Type B pancreatic cell (in vitro differentiated cells): ENCODE results near the gene METRN. TPM values are rescaled to one million over a fixed set of nuclear protein-coding genes. Genes with fewer than 3 reads are reported as not detected.

Source experiments
- DNase-seq: peaks from one replicate; pipeline ENCODE4 v3.0.0; 2021; ENCODE audit warnings: mixed read lengths; ENCODE audit not compliant: unreplicated experiment; ENCODE audit errors: extremely low spot score
- H3K27ac Mint-ChIP-seq: 2 replicates; pipeline ENCODE4 v1.8.0; 2021; ENCODE audit warnings: mild to moderate bottlenecking, mixed read lengths
- H3K27me3 Mint-ChIP-seq: 2 replicates; pipeline ENCODE4 v1.8.0; 2021; ENCODE audit warnings: mixed read lengths
- H3K36me3 Mint-ChIP-seq: 2 replicates; pipeline ENCODE4 v1.8.0; 2021; ENCODE audit warnings: mixed read lengths
- H3K4me1 Mint-ChIP-seq: one replicate; pipeline ENCODE4 v1.8.0; 2021; ENCODE audit warnings: mixed read lengths; ENCODE audit not compliant: unreplicated experiment
- H3K4me3 Mint-ChIP-seq: 2 replicates; pipeline ENCODE4 v1.8.0; 2021; ENCODE audit warnings: mild to moderate bottlenecking, mixed read lengths
- H3K9me3 Mint-ChIP-seq: 2 replicates; pipeline ENCODE4 v1.8.0; 2021; ENCODE audit warnings: mixed read lengths
- CTCF ChIP-seq: fragments of 200-600 bp; sonication (generic); conservative IDR thresholded peaks from 2 replicates; pipeline ENCODE4 v1.5.0; 2021; ENCODE audit warnings: antibody characterized with exemption, mild to moderate bottlenecking
- total RNA-seq: library from RNA; stranded (reverse); gene quantifications from 2 replicates; pipeline ENCODE4 v1.2.1, GENCODE V29; 2021; ENCODE audit warnings: low replicate concordance

The METRN gene
- total RNA-seq, 1 donor from 2014 or later, result 97.1 TPM

DNA sequence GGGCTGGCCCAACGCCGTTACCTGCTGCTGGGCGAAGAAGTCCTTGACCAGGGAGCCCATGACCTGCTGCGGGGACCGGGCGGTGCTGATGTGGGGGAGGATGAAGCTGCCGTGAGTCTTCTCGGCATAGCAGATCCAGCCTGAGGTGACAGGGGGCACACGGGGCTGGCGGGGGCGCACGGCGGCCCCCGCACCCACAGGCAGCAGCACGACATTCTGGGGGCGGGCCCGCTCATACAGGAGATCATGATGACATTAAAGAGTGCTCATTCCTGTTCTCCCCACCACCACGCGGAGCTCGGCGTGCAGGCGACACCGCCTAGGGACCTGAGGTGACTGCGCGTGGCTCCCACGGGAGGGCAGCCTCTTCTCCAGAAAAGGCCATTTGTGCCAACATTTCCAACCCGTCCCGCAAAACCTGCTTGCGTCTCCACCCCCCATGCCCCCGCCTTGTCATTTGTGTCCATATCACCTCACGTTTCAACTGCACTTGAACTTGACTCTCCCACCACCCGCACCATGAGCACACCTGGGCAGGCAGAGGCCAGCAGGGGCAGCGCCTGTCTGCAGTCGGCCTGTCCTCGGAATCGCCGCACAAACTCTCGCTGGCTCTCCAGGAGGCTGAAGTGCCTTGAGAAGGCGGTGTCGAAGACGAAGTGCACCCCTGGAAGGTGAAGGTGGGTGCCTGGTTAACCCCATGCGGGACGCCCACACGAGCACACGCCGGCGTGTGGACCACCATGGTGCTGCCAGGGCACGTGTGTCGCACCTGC is 19.5 kb downstream of the METRN start:
- DNase-seq, result no peak
- Mint-ChIP-seq H3K4me1 (peaks cover 4% of the 10 kb centered on the region), H3K9me3 (no peaks in the 10 kb centered on the region), H3K36me3 (no peaks in the 10 kb centered on the region), H3K4me3 (no peak overlapping the region), H3K27ac (no peak overlapping the region), H3K27me3 (no peaks in the 10 kb centered on the region)
- no peak for TF ChIP-seq CTCF

GRCh38 chr16:734981-735881 is 20.3 kb downstream of the METRN start:
- DNase-seq, result no peak
- H3K27me3 Mint-ChIP-seq, result no peaks in the 10 kb centered on the region
- H3K9me3 Mint-ChIP-seq, result no peaks in the 10 kb centered on the region
- no peak overlapping the region for H3K4me3 Mint-ChIP-seq
- peaks cover 7% of the 10 kb centered on the region for H3K4me1 Mint-ChIP-seq
- no peak overlapping the region for H3K27ac Mint-ChIP-seq
- no peaks in the 10 kb centered on the region for H3K36me3 Mint-ChIP-seq
- TF ChIP-seq CTCF, result no peak

GRCh38 chr16:735982-736453 is 21.1 kb downstream of the METRN start:
- TF ChIP-seq CTCF, result no peak
- Mint-ChIP-seq H3K9me3 (no peaks in the 10 kb centered on the region), H3K27ac (no peak overlapping the region), H3K4me3 (no peak overlapping the region), H3K27me3 (no peaks in the 10 kb centered on the region), H3K36me3 (no peaks in the 10 kb centered on the region), H3K4me1 (peaks cover 7% of the 10 kb centered on the region)
- DNase-seq, result no peak

- H3K36me3 Mint-ChIP-seq, result no peaks in the 10 kb centered on the region
- peaks cover 7% of the 10 kb centered on the region for H3K4me1 Mint-ChIP-seq
- no peak overlapping the region for H3K4me3 Mint-ChIP-seq
- no peak overlapping the region for H3K27ac Mint-ChIP-seq
- H3K27me3 Mint-ChIP-seq, result no peaks in the 10 kb centered on the region
- H3K9me3 Mint-ChIP-seq, result no peaks in the 10 kb centered on the region
- no peak for TF ChIP-seq CTCF
- DNase-seq, result no peak
Measured at GRCh38 chr16:736936-737481, 22.1 kb downstream of the METRN start.

DNA sequence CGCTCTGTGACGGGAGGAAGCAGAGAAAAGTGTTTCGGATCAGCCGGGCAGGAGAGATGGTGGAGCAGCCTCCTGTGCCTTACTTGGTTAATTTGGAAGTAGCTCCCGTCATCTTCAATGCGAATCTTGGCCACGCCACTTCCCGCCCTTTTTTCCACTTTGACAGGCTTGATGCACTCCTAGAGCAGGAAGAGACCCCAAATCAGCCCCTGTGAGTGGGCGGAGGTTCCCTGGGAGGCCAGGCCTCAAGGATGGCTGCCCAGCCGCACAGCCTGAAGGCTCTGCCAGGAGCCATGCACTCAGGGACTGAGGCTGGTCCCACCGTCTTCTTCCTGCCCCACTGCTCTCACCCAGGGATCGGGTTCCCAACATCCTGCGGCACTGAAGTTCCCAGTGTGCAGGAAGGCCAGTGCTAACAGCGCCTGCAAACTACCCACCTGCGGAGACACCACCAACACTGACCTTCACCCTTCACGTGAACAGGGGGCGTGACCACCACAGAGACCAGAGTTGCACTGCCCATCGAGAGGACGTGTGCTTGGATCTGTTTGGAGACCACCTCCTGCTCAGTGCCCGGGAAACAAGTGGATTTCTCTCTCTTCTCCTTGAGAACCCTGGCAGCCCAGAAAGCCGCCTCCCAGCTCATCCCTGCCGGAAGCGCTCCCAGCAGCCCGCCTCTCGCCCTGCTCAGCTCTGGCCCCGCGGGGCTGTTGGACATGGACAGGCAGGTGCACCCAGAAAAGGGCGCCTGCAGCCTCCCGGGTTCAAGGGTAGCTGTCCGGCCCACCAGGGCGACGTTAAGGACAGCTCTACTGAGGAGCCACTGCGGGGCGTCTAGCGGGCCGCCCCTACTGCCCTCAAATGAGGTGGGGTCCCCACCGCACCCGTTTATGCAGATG is 24.9 kb downstream of the METRN start:
- peaks cover 7% of the 10 kb centered on the region for H3K4me1 Mint-ChIP-seq
- H3K27ac Mint-ChIP-seq, result no peak overlapping the region
- H3K27me3 Mint-ChIP-seq, result no peaks in the 10 kb centered on the region
- DNase-seq, result no peak
- H3K36me3 Mint-ChIP-seq, result no peaks in the 10 kb centered on the region
- TF ChIP-seq CTCF, result no peak
- no peaks in the 10 kb centered on the region for H3K9me3 Mint-ChIP-seq
- H3K4me3 Mint-ChIP-seq, result peak overlapping the region; percentile 80
